ENCODE measurements around the gene PAK6.

PAK6 gene

GRCh38 chr15:40273428-40273827 is 34.6 kb downstream of the PAK6 start:
- TF ChIP-seq REST (IDR thresholded peaks at IDR 0.05; ENCODE audit: insufficient replicate concordance, low read depth) (no peak), SPI1 (IDR thresholded peaks at IDR 0.05; ENCODE audit: borderline replicate concordance, low read depth) (peak; percentile 64), POLR2AphosphoS5 (IDR thresholded peaks at IDR 0.05; ENCODE audit: low read depth) (no peak), GABPA (IDR thresholded peaks at IDR 0.05; ENCODE audit: low read depth) (no peak), CTCF (IDR thresholded peaks at IDR 0.05; ENCODE audit: insufficient read depth, low read length) (no peak)
- DNase-seq (ENCODE audit: low read depth in 1 of 2, low spot score in 1 of 2): no peak
- H3K27me3 ChIP-seq (ENCODE audit: insufficient read depth, poor library complexity, severe bottlenecking): no peaks in the 10 kb centered on the region
- no peak overlapping the region for H3K4me3 ChIP-seq (replicated peaks; ENCODE audit: insufficient read depth, low read length)
- H3K27ac ChIP-seq (replicated peaks): no peak overlapping the region

GRCh38 chr15:40274350-40275274 is 35.7 kb downstream of the PAK6 start:
- DNase-seq (ENCODE audit: low read depth in 1 of 2, low spot score in 1 of 2): peak; percentile 75 to 87
- Histone ChIP-seq H3K4me3 (replicated peaks; ENCODE audit: insufficient read depth, low read length) (no peak overlapping the region), H3K27me3 (ENCODE audit: insufficient read depth, poor library complexity, severe bottlenecking) (no peaks in the 10 kb centered on the region), H3K27ac (replicated peaks) (no peak overlapping the region)
- no peak for TF ChIP-seq POLR2AphosphoS5 (IDR thresholded peaks at IDR 0.05; ENCODE audit: low read depth)
- no peak for TF ChIP-seq SPI1 (IDR thresholded peaks at IDR 0.05; ENCODE audit: borderline replicate concordance, low read depth)
- peak; percentile 100 for TF ChIP-seq CTCF (IDR thresholded peaks at IDR 0.05; ENCODE audit: insufficient read depth, low read length)
- no peak for TF ChIP-seq GABPA (IDR thresholded peaks at IDR 0.05; ENCODE audit: low read depth)
- TF ChIP-seq REST (IDR thresholded peaks at IDR 0.05; ENCODE audit: insufficient replicate concordance, low read depth): no peak

GRCh38 chr15:40275523-40275922 is 36.7 kb downstream of the PAK6 start:
- no peak for DNase-seq (ENCODE audit: low read depth in 1 of 2, low spot score in 1 of 2)
- TF ChIP-seq GABPA (IDR thresholded peaks at IDR 0.05; ENCODE audit: low read depth) (no peak), REST (IDR thresholded peaks at IDR 0.05; ENCODE audit: insufficient replicate concordance, low read depth) (no peak), CTCF (IDR thresholded peaks at IDR 0.05; ENCODE audit: insufficient read depth, low read length) (no peak), POLR2AphosphoS5 (IDR thresholded peaks at IDR 0.05; ENCODE audit: low read depth) (no peak), SPI1 (IDR thresholded peaks at IDR 0.05; ENCODE audit: borderline replicate concordance, low read depth) (no peak)
- Histone ChIP-seq H3K27me3 (ENCODE audit: insufficient read depth, poor library complexity, severe bottlenecking) (no peaks in the 10 kb centered on the region), H3K27ac (replicated peaks) (no peak overlapping the region), H3K4me3 (replicated peaks; ENCODE audit: insufficient read depth, low read length) (no peak overlapping the region)

All from HL-60 (cell line).